Measurements from ENCODE around the gene ANKZF1. TPM values are rescaled to one million over a fixed set of nuclear protein-coding genes. Genes with fewer than 3 reads are reported as not detected.
A peak's percentile ranks its signal among the peaks of the same experiment; 100 is the strongest.

Gene ANKZF1
- total and polyA plus RNA-seq, 10 of the 15 experiments (the other 5 are each of a cell fraction or from before 2014, with no cell fraction given) = 3.1 to 104 (median 35.0) TPM

DNA sequence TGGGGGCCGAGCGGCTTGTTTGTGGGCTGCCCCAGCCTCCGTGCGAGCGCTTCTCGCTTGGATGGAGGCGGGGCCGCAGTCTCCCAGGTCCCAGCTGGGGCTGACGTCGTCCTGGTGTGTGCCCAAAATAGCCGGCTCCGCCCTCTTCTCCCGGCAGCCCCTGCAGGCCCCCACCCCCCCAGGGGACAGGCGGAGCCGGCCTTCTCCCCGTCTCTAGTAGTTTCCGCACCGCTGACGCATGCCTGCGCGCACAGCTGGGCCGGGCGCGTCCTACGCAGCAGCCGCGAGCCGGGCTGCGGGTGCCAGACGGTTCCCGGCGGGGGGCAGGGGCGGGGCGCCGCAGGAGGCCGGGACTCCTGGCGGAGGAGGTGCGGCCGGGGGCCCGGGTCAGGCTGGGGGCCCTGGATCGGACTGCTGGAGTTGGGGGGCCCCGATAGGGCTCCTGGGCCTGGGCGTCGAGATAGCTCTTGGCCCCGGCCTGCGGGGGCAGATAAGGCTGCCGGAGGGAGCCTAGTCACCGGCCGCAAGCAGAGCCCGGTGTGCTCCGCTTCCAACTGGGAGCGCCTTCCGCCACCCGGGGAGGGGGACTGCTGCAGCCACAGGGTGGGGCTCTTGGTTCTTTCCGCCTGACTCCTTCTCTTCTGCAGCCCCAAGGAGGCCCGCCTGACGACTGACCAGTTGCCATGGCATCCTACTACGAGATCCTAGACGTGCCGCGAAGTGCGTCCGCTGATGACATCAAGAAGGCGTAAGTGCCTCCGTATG, 49.7 kb downstream of the ANKZF1 start, which contains the start of gene DNAJB2 (continued):
- TF ChIP-seq, protein P1, sequence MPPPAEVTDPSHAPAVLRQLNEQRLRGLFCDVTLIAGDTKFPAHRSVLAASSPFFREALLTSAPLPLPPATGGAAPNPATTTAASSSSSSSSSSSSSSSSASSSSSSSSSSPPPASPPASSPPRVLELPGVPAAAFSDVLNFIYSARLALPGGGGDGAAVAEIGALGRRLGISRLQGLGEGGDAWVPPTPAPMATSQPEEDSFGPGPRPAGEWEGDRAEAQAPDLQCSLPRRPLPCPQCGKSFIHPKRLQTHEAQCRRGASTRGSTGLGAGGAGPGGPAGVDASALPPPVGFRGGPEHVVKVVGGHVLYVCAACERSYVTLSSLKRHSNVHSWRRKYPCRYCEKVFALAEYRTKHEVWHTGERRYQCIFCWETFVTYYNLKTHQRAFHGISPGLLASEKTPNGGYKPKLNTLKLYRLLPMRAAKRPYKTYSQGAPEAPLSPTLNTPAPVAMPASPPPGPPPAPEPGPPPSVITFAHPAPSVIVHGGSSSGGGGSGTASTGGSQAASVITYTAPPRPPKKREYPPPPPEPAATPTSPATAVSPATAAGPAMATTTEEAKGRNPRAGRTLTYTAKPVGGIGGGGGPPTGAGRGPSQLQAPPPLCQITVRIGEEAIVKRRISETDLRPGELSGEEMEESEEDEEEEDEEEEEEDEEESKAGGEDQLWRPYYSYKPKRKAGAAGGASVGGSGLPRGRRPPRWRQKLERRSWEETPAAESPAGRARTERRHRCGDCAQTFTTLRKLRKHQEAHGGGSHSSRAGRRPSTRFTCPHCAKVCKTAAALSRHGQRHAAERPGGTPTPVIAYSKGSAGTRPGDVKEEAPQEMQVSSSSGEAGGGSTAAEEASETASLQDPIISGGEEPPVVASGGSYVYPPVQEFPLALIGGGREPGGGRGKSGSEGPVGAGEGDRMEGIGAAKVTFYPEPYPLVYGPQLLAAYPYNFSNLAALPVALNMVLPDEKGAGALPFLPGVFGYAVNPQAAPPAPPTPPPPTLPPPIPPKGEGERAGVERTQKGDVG (CRISPR knock-in tag; IDR thresholded peaks at IDR 0.05) = no peak

DNA sequence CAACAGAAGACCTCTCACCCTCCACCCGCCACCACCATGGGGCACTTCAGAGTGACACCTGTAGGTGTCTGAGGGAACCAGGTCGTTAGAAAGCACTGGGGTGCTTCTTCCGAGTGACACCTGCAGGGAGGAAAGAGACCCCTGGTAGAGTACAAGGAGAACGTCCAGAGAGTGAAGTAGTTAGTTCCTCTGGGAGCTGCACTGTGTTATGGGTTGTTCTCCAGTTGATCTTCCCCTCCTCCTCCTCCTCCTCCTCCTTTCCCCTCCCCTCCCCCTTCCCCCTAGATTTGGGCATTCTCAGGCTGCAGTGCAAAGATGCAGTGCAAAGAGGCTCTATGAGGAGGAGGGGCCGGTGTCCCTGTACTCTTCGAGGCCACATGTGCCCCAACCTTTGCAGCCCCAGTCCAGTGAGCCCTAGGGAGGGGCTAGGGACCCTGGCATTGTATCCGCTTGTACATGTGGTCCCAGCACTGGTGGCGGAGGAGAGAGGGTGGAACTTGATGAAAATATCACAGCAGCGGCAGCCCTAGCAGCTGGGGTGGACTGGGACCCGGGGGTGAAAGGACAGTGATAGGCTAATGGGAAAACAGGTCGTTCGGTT, 50.4 kb downstream of the ANKZF1 start:
- Histone ChIP-seq H3K4me2 (ENCODE audit: control insufficient read depth, insufficient read depth) (peak overlapping the region; percentile 95), H3K27ac (ENCODE audit: control insufficient read depth, insufficient read depth) (peak overlapping the region; percentile 66), H3K4me3 (peak overlapping the region; percentile 66), H3K36me3 (ENCODE audit: control insufficient read depth in 2 of 2, insufficient read depth in 2 of 2, low read length in 1 of 2) (no peaks in the 10 kb centered on the region; a peak in 1 of 4 replicates), H4K20me1 (ENCODE audit: control insufficient read depth, insufficient read depth) (no peaks in the 10 kb centered on the region), H3K27me3 (replicated peaks in 1 of 2; ENCODE audit: control insufficient read depth in 2 of 2, insufficient read depth in 2 of 2, low read length in 1 of 2) (no peaks in the 10 kb centered on the region), H3K9me3 (replicated peaks; ENCODE audit: control insufficient read depth, insufficient read depth, low read length) (no peaks in the 10 kb centered on the region), H3K79me2 (ENCODE audit: control insufficient read depth, insufficient read depth, low read length) (peaks cover 6% of the 10 kb centered on the region), H3K4me1 (ENCODE audit: control insufficient read depth, insufficient read depth, low read length) (peaks cover 26% of the 10 kb centered on the region), H2AFZ (ENCODE audit: control insufficient read depth, low read depth, low read length) (peak overlapping the region; percentile 69), H3K9ac (ENCODE audit: control insufficient read depth, insufficient read depth, low read length) (peak overlapping the region; percentile 73)
- ChIA-PET RAD21 (ENCODE audit: unreplicated experiment) (interaction anchor here (1.1 to 5.9 kb wide), 8 partner anchors 13 to 121 kb away, joined by 3 to 78 read pairs (median 16); partner anchors contain the start of genes CNPPD1, GLB1L, STK16 and TUBA4A), CTCF (interaction anchor here (0.7 to 13.5 kb wide), 14 partner anchors 13 to 121 kb away, joined by 3 to 257 read pairs (median 5); partner anchors contain the start of genes GLB1L, SLC23A3, STK16 and TUBA4A), POLR2A (interaction anchor here (0.9 to 7.0 kb wide), 8 partner anchors 8 to 108 kb away, joined by 3 to 160 read pairs (median 15); partner anchors contain the start of genes ANKZF1, ATG9A, CNPPD1 and DNPEP), SMC1A (ENCODE audit: uncharacterized antibody, unreplicated experiment) (interaction anchor here (2.5 to 8.8 kb wide), 3 partner anchors 13 to 104 kb away, joined by 11 to 98 read pairs (median 96); partner anchors contain the start of genes CNPPD1, TUBA4A and TUBA4B)
- ATAC-seq (no peak), FAIRE-seq (peak; percentile 41), DNase-seq (ENCODE audit: low read depth, low spot score) (peak; percentile 38)
- 44% methylated on average over 12 of the region's 12 CpGs for whole genome bisulfite sequencing (ENCODE audit: insufficient coverage, insufficient replicate concordance, low lambda C conversion rate, missing lambda C conversion rate)
- intact Hi-C loops (cut with micrococcal nuclease; ENCODE audit: unreplicated experiment) = loop anchor here (1.0 to 5.0 kb wide), 7 partner anchors 15 to 317 kb away; partner anchors contain the start of genes ANKZF1, ATG9A, CNPPD1 and NHEJ1
- in situ Hi-C loops (cut with MboI) = no loop called here
- no TSS peak for BruUV-seq (replicated peaks)
- TF ChIP-seq, protein P2, sequence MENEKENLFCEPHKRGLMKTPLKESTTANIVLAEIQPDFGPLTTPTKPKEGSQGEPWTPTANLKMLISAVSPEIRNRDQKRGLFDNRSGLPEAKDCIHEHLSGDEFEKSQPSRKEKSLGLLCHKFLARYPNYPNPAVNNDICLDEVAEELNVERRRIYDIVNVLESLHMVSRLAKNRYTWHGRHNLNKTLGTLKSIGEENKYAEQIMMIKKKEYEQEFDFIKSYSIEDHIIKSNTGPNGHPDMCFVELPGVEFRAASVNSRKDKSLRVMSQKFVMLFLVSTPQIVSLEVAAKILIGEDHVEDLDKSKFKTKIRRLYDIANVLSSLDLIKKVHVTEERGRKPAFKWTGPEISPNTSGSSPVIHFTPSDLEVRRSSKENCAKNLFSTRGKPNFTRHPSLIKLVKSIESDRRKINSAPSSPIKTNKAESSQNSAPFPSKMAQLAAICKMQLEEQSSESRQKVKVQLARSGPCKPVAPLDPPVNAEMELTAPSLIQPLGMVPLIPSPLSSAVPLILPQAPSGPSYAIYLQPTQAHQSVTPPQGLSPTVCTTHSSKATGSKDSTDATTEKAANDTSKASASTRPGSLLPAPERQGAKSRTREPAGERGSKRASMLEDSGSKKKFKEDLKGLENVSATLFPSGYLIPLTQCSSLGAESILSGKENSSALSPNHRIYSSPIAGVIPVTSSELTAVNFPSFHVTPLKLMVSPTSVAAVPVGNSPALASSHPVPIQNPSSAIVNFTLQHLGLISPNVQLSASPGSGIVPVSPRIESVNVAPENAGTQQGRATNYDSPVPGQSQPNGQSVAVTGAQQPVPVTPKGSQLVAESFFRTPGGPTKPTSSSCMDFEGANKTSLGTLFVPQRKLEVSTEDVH (IDR thresholded peaks at IDR 0.05; ENCODE audit: low read depth, partially characterized antibody) = peak; percentile 28
- TF ChIP-seq SREBF2 (IDR thresholded peaks at IDR 0.05; ENCODE audit: low read length) (no peak), NBN (IDR thresholded peaks at IDR 0.05) (peak; percentile 81), ATF7 (IDR thresholded peaks at IDR 0.05; ENCODE audit: low read depth) (peak; percentile 16; the same call in 1 of the 2 replicates), HCFC1 (IDR thresholded peaks at IDR 0.05; ENCODE audit: low read length) (no peak)
- TF ChIP-seq, protein P3, sequence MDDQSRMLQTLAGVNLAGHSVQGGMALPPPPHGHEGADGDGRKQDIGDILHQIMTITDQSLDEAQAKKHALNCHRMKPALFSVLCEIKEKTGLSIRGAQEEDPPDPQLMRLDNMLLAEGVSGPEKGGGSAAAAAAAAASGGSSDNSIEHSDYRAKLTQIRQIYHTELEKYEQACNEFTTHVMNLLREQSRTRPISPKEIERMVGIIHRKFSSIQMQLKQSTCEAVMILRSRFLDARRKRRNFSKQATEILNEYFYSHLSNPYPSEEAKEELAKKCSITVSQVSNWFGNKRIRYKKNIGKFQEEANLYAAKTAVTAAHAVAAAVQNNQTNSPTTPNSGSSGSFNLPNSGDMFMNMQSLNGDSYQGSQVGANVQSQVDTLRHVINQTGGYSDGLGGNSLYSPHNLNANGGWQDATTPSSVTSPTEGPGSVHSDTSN (IDR thresholded peaks at IDR 0.05; ENCODE audit: insufficient replicate concordance, low read depth, low read length) = peak; percentile 44
- TF ChIP-seq, protein P4, sequence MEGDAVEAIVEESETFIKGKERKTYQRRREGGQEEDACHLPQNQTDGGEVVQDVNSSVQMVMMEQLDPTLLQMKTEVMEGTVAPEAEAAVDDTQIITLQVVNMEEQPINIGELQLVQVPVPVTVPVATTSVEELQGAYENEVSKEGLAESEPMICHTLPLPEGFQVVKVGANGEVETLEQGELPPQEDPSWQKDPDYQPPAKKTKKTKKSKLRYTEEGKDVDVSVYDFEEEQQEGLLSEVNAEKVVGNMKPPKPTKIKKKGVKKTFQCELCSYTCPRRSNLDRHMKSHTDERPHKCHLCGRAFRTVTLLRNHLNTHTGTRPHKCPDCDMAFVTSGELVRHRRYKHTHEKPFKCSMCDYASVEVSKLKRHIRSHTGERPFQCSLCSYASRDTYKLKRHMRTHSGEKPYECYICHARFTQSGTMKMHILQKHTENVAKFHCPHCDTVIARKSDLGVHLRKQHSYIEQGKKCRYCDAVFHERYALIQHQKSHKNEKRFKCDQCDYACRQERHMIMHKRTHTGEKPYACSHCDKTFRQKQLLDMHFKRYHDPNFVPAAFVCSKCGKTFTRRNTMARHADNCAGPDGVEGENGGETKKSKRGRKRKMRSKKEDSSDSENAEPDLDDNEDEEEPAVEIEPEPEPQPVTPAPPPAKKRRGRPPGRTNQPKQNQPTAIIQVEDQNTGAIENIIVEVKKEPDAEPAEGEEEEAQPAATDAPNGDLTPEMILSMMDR (IDR thresholded peaks at IDR 0.05 in 2 of 3, conservative IDR thresholded peaks at IDR 0.05 in 1 of 3; ENCODE audit: control insufficient read depth in 2 of 3, extremely low read depth in 1 of 3, insufficient read depth in 1 of 3, low read depth in 3 of 3, low read length in 3 of 3) = peak in 1 of 3 experiments; percentile 25; a peak in 3 of 6 replicates
